H9 (cell line): ENCODE measurements around the gene KRT6A. TPM values are rescaled to one million over a fixed set of nuclear protein-coding genes. Genes with fewer than 3 reads are reported as not detected.

ENCODE experiments used
- DNase-seq: peaks from one replicate; pipeline ENCODE4 v3.0.0-alpha.2; 2017
- H2AFZ ChIP-seq: one replicate; pipeline ENCODE4 v1.6.1; 2013; ENCODE audit warnings: mild to moderate bottlenecking, low read length, control low read depth, moderate library complexity
- H2AK5ac ChIP-seq: 2 replicates; pipeline ENCODE4 v1.6.1; 2013; ENCODE audit warnings: low read length, control low read depth, mixed read lengths; ENCODE audit not compliant: insufficient read length
- H2BK120ac ChIP-seq: one replicate; pipeline ENCODE4 v1.6.1; 2013; ENCODE audit warnings: low read depth, mild to moderate bottlenecking, low read length, control low read depth, inconsistent platforms; ENCODE audit not compliant: poor library complexity, severe bottlenecking
- H2BK12ac ChIP-seq: 2 replicates; pipeline ENCODE4 v1.6.1; 2013; ENCODE audit warnings: low read length, control low read depth, mixed read lengths, low read depth; ENCODE audit not compliant: insufficient read length
- H2BK15ac ChIP-seq: 2 replicates; pipeline ENCODE4 v1.6.1; 2013; ENCODE audit warnings: low read depth, low read length, control low read depth
- H2BK20ac ChIP-seq: one replicate; pipeline ENCODE4 v1.6.1; 2013; ENCODE audit warnings: low read depth, mild to moderate bottlenecking, low read length, control low read depth, inconsistent platforms; ENCODE audit not compliant: poor library complexity, severe bottlenecking
- H2BK5ac ChIP-seq: 2 replicates; pipeline ENCODE4 v1.6.1; 2013; ENCODE audit warnings: low read length, control low read depth, mixed read lengths; ENCODE audit not compliant: insufficient read length
- H3K14ac ChIP-seq: 2 replicates; pipeline ENCODE4 v1.6.1; 2013; ENCODE audit warnings: low read length, control low read depth; ENCODE audit not compliant: insufficient read depth
- H3K18ac ChIP-seq: 2 replicates; pipeline ENCODE4 v1.6.1; 2013; ENCODE audit warnings: low read depth, mild to moderate bottlenecking, mixed read lengths, low read length, control low read depth; ENCODE audit not compliant: insufficient read length
- H3K23ac ChIP-seq: 2 replicates; pipeline ENCODE4 v1.6.1; 2013; ENCODE audit warnings: low read length, control low read depth, mixed read lengths, low read depth; ENCODE audit not compliant: insufficient read length
- H3K23me2 ChIP-seq: 2 replicates; pipeline ENCODE4 v1.6.1; 2013; ENCODE audit warnings: low read depth, mild to moderate bottlenecking, mixed read lengths, low read length, control low read depth; ENCODE audit not compliant: insufficient read length, poor library complexity, severe bottlenecking
- H3K27ac ChIP-seq: 2 replicates; pipeline ENCODE4 v1.5.1; 2013; ENCODE audit warnings: low read length, control low read depth, mixed read lengths, low read depth; ENCODE audit not compliant: insufficient read length
- H3K27me3 ChIP-seq: 2 replicates; pipeline ENCODE4 v1.6.1; 2013; ENCODE audit warnings: low read length, control low read depth, inconsistent platforms; ENCODE audit not compliant: insufficient read depth
- H3K4ac ChIP-seq: 2 replicates; pipeline ENCODE4 v1.6.1; 2013; ENCODE audit warnings: low read depth, mild to moderate bottlenecking, control low read depth, inconsistent platforms, low read length, moderate library complexity
- H3K4me1 ChIP-seq: 2 replicates; pipeline ENCODE4 v1.6.1; 2013; ENCODE audit warnings: low read length, control low read depth, inconsistent platforms; ENCODE audit not compliant: insufficient read depth
- H3K4me2 ChIP-seq: 2 replicates; pipeline ENCODE4 v1.6.1; 2013; ENCODE audit warnings: low read length, control low read depth, mixed read lengths; ENCODE audit not compliant: insufficient read length, insufficient read depth
- H3K56ac ChIP-seq: 2 replicates; pipeline ENCODE4 v1.6.1; 2013; ENCODE audit warnings: low read depth, mild to moderate bottlenecking, mixed read lengths, low read length, control low read depth; ENCODE audit not compliant: insufficient read length
- H3K79me1 ChIP-seq: 2 replicates; pipeline ENCODE4 v1.6.1; 2013; ENCODE audit warnings: low read depth, mild to moderate bottlenecking, moderate library complexity, low read length, control low read depth, inconsistent platforms; ENCODE audit not compliant: insufficient read depth, poor library complexity, severe bottlenecking
- H3K79me2 ChIP-seq: 2 replicates; pipeline ENCODE4 v1.6.1; 2013; ENCODE audit warnings: low read length, control low read depth, inconsistent platforms; ENCODE audit not compliant: insufficient read depth
- H3K9ac ChIP-seq: 2 replicates; pipeline ENCODE4 v1.6.1; 2013; ENCODE audit warnings: low read length, control low read depth, mixed read lengths; ENCODE audit not compliant: insufficient read length; ENCODE audit errors: extremely low read depth
- H3K9me3 ChIP-seq: one replicate; pipeline ENCODE4 v1.6.1; 2013; ENCODE audit warnings: low read depth, low read length, inconsistent platforms; ENCODE audit not compliant: control insufficient read depth
- H3T11ph ChIP-seq: one replicate; pipeline ENCODE4 v1.6.1; 2013; ENCODE audit warnings: mild to moderate bottlenecking, low read length, control low read depth, inconsistent platforms
- H4K20me1 ChIP-seq: one replicate; pipeline ENCODE4 v1.6.1; 2013; ENCODE audit not compliant: control insufficient read depth, insufficient read length, insufficient read depth
- H4K5ac ChIP-seq: 2 replicates; pipeline ENCODE4 v1.6.1; 2013; ENCODE audit warnings: low read depth, mild to moderate bottlenecking, mixed read lengths, low read length, control low read depth; ENCODE audit not compliant: insufficient read length
- H4K8ac ChIP-seq: replicated peaks from 2 replicates; pipeline ENCODE4 v1.6.1; 2013; ENCODE audit warnings: low read length, control low read depth, mixed read lengths, low read depth; ENCODE audit not compliant: insufficient read length
- H4K91ac ChIP-seq: 2 replicates; pipeline ENCODE4 v1.6.1; 2013; ENCODE audit warnings: low read depth, mild to moderate bottlenecking, moderate library complexity, mixed read lengths, low read length, control low read depth; ENCODE audit not compliant: insufficient read length
- H3K27ac Mint-ChIP-seq, 3 experiments: 2 replicates in 2 of 3; 3 replicates in 1 of 3; pipeline ENCODE4 v1.8.0; 2020 to 2021; ENCODE audit warnings: mixed read lengths in 3 of 3, mild to moderate bottlenecking in 1 of 3, moderate library complexity in 1 of 3
- H3K27me3 Mint-ChIP-seq: 2 replicates; pipeline ENCODE4 v1.8.0; 2021; ENCODE audit warnings: low read depth, mild to moderate bottlenecking, moderate library complexity, mixed read lengths
- H3K36me3 Mint-ChIP-seq, 3 experiments: 2 replicates in 2 of 3; 3 replicates in 1 of 3; pipeline ENCODE4 v1.8.0; 2020 to 2021; ENCODE audit warnings: low read depth in 3 of 3, mixed read lengths in 3 of 3; ENCODE audit not compliant: insufficient read depth in 1 of 3
- H3K4me1 Mint-ChIP-seq, 2 experiments: 2 replicates each; pipeline ENCODE4 v1.8.0; 2020; ENCODE audit warnings: mixed read lengths in 2 of 2
- H3K4me3 Mint-ChIP-seq, 2 experiments: 2 replicates in 1 of 2; 3 replicates in 1 of 2; pipeline ENCODE4 v1.8.0; 2020 to 2021; ENCODE audit warnings: mild to moderate bottlenecking in 2 of 2, mixed read lengths in 2 of 2, moderate library complexity in 1 of 2
- H3K9me3 Mint-ChIP-seq, 2 experiments: 2 replicates in 1 of 2; 3 replicates in 1 of 2; pipeline ENCODE4 v1.8.0; 2020; ENCODE audit warnings: mild to moderate bottlenecking in 2 of 2, mixed read lengths in 2 of 2, moderate library complexity in 1 of 2
- WGBS: extraction: QIAGEN DNeasy Blood & Tissue Kit; methylation state at CpG from one replicate; pipeline ENCODE4 v1.1.7; 2013; ENCODE audit warnings: missing lambda C conversion rate, low lambda C conversion rate, mixed read lengths; ENCODE audit not compliant: insufficient read length; ENCODE audit errors: extremely low coverage; 5-methylcytosine and 5-hydroxymethylcytosine counted together
- total RNA-seq: library from RNA; stranded (reverse); gene quantifications from 2 replicates; pipeline ENCODE4 v1.2.1, GENCODE V29; 2021
- TF ChIP-seq, protein P1 (sequence below): fragments of 200-600 bp; sonication (generic); conservative IDR thresholded peaks from 3 replicates; pipeline ENCODE4 v1.8.0; 2021; ENCODE audit warnings: antibody characterized with exemption, mild to moderate bottlenecking

Gene KRT6A
- total RNA-seq, 1 experiment from 2014 or later: not detected

DNA sequence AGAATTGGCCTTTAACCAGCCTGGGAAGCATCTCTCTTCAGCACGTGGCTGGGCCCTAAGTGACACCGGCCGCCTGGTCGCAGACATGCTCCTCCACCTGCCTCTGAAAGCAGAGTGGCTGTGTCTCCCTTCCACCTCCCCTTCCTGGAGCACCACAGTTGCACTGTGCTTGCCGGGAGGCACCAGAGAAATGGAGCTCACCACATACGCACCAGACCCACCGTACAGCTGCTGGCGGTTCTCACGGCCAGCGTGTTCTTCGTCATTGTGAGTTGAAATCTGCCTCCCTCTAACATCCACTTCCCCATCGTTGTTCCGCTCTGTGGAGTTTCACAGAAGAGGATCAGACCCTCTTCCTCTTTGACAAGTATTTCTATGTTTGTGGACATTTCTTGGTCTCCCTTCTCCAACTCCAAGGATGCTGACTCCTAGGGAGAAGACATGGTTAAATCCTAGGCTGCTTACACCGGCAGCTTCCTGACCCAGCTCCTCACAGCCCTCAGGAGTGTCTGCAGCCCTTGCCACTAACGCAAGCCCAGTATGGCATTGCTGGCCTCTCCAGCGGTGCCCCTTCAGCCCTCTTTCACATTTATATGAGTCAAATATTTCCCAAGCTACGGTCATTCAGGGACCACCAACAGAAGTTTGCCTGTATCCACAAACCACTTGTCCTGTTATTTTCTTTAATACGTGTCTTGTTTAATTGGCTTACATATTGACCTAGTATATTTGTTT is 38.7 kb upstream of the KRT6A start:
- Histone ChIP-seq H4K91ac (no peak overlapping the region), H4K8ac (no peak overlapping the region), H4K20me1 (no peaks in the 10 kb centered on the region), H2BK120ac (no peak overlapping the region), H2BK12ac (no peak overlapping the region), H3K4me2 (no peak overlapping the region), H3K23me2 (no peaks in the 10 kb centered on the region), H3K27me3 (no peaks in the 10 kb centered on the region; the same call in 1 of the 2 replicates), H3K23ac (no peak overlapping the region), H3K4me1 (no peaks in the 10 kb centered on the region), H2BK20ac (no peak overlapping the region), H3K4ac (no peak overlapping the region), H2AK5ac (no peak overlapping the region), H3K79me2 (no peaks in the 10 kb centered on the region), H2BK15ac (no peak overlapping the region), H3K27ac (no peak overlapping the region), H2AFZ (no peak overlapping the region), H3K14ac (no peak overlapping the region), H3T11ph (no peak overlapping the region), H3K56ac (no peak overlapping the region), H3K9ac (no peak overlapping the region), H2BK5ac (no peak overlapping the region), H3K18ac (no peak overlapping the region), H3K79me1 (no peaks in the 10 kb centered on the region), H3K9me3 (no peaks in the 10 kb centered on the region), H4K5ac (no peak overlapping the region)
- no peak for DNase-seq
- peak overlapping the region in 1 of 3 experiments; percentile 28; a peak in 2 of 7 replicates for H3K27ac Mint-ChIP-seq
- no peaks in the 10 kb centered on the region for H3K9me3 Mint-ChIP-seq
- H3K36me3 Mint-ChIP-seq: no peaks in the 10 kb centered on the region
- TF ChIP-seq, protein P1, sequence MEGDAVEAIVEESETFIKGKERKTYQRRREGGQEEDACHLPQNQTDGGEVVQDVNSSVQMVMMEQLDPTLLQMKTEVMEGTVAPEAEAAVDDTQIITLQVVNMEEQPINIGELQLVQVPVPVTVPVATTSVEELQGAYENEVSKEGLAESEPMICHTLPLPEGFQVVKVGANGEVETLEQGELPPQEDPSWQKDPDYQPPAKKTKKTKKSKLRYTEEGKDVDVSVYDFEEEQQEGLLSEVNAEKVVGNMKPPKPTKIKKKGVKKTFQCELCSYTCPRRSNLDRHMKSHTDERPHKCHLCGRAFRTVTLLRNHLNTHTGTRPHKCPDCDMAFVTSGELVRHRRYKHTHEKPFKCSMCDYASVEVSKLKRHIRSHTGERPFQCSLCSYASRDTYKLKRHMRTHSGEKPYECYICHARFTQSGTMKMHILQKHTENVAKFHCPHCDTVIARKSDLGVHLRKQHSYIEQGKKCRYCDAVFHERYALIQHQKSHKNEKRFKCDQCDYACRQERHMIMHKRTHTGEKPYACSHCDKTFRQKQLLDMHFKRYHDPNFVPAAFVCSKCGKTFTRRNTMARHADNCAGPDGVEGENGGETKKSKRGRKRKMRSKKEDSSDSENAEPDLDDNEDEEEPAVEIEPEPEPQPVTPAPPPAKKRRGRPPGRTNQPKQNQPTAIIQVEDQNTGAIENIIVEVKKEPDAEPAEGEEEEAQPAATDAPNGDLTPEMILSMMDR: no peak
- H3K27me3 Mint-ChIP-seq: peaks cover 6% of the 10 kb centered on the region
- H3K4me3 Mint-ChIP-seq: no peak overlapping the region
- H3K4me1 Mint-ChIP-seq: 0 out of 4 replicates have a peak, but pooled peaks cover 0 to 2% of the 10 kb centered on the region in 2 experiments
- no CpG with 5 or more reads among the region's 18 CpGs for WGBS
